Panc1 (cell line): Measurements from ENCODE around the gene PML. TPM values are rescaled to one million over a fixed set of nuclear protein-coding genes. Genes with fewer than 3 reads are reported as not detected.

Experiments
- ATAC-seq: fragments of 200-7000 bp; cut with Tn5 transposase; 2 replicates; pipeline ENCODE4 v1.9.1; 2020; ENCODE audit warnings: mild to moderate bottlenecking, moderate library complexity
- BruUV-seq: library from RNA; stranded (reverse); fragments of 400-500 nt; replicated peaks from 2 replicates; lab custom pipeline; 2021; lab: Mats Ljungman, UMichigan
- CTCF ChIA-PET: fragments of 300-600 bp; sonication (Branson Sonifier 250); formaldehyde crosslinking; loops from one replicate; lab custom pipeline; 2022; ENCODE audit warnings: antibody characterized with exemption; lab: Charles Lee
- POLR2A ChIA-PET: fragments of 300-600 bp; sonication (Branson Sonifier 250); formaldehyde crosslinking; loops from one replicate; lab custom pipeline; 2022; ENCODE audit warnings: antibody characterized with exemption; lab: Charles Lee
- DNase-seq: peaks from one replicate; pipeline ENCODE4 v3.0.0-alpha.2; 2010; ENCODE audit warnings: low read depth, low spot score
- H3K27ac ChIP-seq: 2 replicates; pipeline ENCODE4 v1.5.1; 2011; ENCODE audit warnings: mild to moderate bottlenecking, low read length, inconsistent platforms
- H3K27me3 ChIP-seq: fragments of 200-500 bp; sonication (Bioruptor generic); 2 replicates; pipeline ENCODE4 v1.6.0; 2014; ENCODE audit warnings: low read length, inconsistent platforms; ENCODE audit not compliant: control insufficient read depth, insufficient read depth
- H3K36me3 ChIP-seq: fragments of 200-500 bp; sonication (Bioruptor generic); 2 replicates; pipeline ENCODE4 v1.5.1; 2014; ENCODE audit warnings: inconsistent platforms, mild to moderate bottlenecking, low read length, moderate library complexity; ENCODE audit not compliant: control insufficient read depth, insufficient read depth
- H3K4me1 ChIP-seq: 2 replicates; pipeline ENCODE4 v1.5.1; 2011; ENCODE audit warnings: inconsistent platforms, mild to moderate bottlenecking, low read length, moderate library complexity; ENCODE audit not compliant: control insufficient read depth, insufficient read depth
- H3K4me3 ChIP-seq, 2 experiments: 2 replicates each; pipeline ENCODE4 v1.5.1; 2011 to 2012; ENCODE audit warnings: low read depth in 2 of 2, low read length in 2 of 2, mild to moderate bottlenecking in 2 of 2, inconsistent platforms in 1 of 2, moderate library complexity in 1 of 2
- H3K9me3 ChIP-seq: fragments of 200-500 bp; sonication (Bioruptor generic); 2 replicates; pipeline ENCODE4 v1.5.1; 2014; ENCODE audit warnings: low read depth, mild to moderate bottlenecking, inconsistent platforms, low read length, moderate library complexity; ENCODE audit not compliant: control insufficient read depth, insufficient read depth
- CTCF ChIP-seq: fragments of 450-650 bp; IDR thresholded peaks from 2 replicates; pipeline ENCODE4 v1.5.1; 2017; ENCODE audit warnings: mild to moderate bottlenecking
- POLR2AphosphoS5 ChIP-seq: IDR thresholded peaks from 2 replicates; pipeline ENCODE4 v1.6.1; 2012; ENCODE audit warnings: mild to moderate bottlenecking, low read depth, low read length, moderate library complexity
- REST ChIP-seq, 2 experiments: IDR thresholded peaks; 2 replicates each; pipeline ENCODE4 v1.6.1; 2011 to 2012; ENCODE audit warnings: low read depth in 2 of 2, control low read depth in 1 of 2, low read length in 1 of 2, mild to moderate bottlenecking in 1 of 2, moderate library complexity in 1 of 2; ENCODE audit not compliant: insufficient read depth in 1 of 2
- SIN3A ChIP-seq: IDR thresholded peaks from 2 replicates; pipeline ENCODE4 v1.6.1; 2012; ENCODE audit warnings: low read depth, mild to moderate bottlenecking, low read length, moderate library complexity, borderline replicate concordance; ENCODE audit not compliant: insufficient read depth
- TCF7L2 ChIP-seq: IDR thresholded peaks from 2 replicates; pipeline ENCODE4 v1.6.1; 2011; ENCODE audit warnings: mild to moderate bottlenecking, low read depth, low read length, inconsistent platforms
- in situ Hi-C: cut with HindIII; loops from 2 replicates; pipeline ENCODE4 v1.10.0; 2016; ENCODE audit warnings: low sequenced_read_pairs, low pct_unique_long_range_greater_than_20kb
- intact Hi-C: fragments of 100-400 bp; cut with micrococcal nuclease; formaldehyde crosslinking; loops from one replicate; pipeline ENCODE4 v1.10.0; 2022; ENCODE audit not compliant: unreplicated experiment
- total RNA-seq: library from RNA; stranded (reverse); gene quantifications from one replicate; pipeline ENCODE4 v1.2.1, GENCODE V29; 2021; ENCODE audit not compliant: unreplicated experiment

The PML gene
- total RNA-seq, 1 experiment from 2014 or later: 52.2 TPM

- H3K4me1 ChIP-seq: peaks cover 13% of the 10 kb centered on the region; the same call in 1 of the 2 replicates
- no peak overlapping the region for H3K27ac ChIP-seq
- ATAC-seq (no peak), DNase-seq (no peak)
- CTCF ChIA-PET: interaction anchor here (0.6 to 1.2 kb wide), 2 partner anchors 11 to 65 kb away, joined by 3 to 6 read pairs; no protein-coding TSS in a partner anchor
- no peaks in the 10 kb centered on the region for H3K27me3 ChIP-seq
- H3K4me3 ChIP-seq: no peak overlapping the region
- TF ChIP-seq CTCF (no peak), POLR2AphosphoS5 (no peak), SIN3A (no peak), TCF7L2 (no peak), REST (IDR thresholded peaks at IDR 0.05; ENCODE audit: insufficient read depth in 1 of 2, low read depth in 2 of 2, low read length in 1 of 2) (no peak)
- no peaks in the 10 kb centered on the region for H3K36me3 ChIP-seq
- intact Hi-C loops (no loop called here), in situ Hi-C loops (no loop called here)
- POLR2A ChIA-PET: interaction anchor here (0.7 kb wide), 1 partner anchor 62 kb away, joined by 3 read pairs; no protein-coding TSS in a partner anchor
- BruUV-seq: no TSS peak
- no peaks in the 10 kb centered on the region for H3K9me3 ChIP-seq
These were observed 10.7 kb upstream of the PML start for GRCh38 chr15:73983773-73984172.

GRCh38 chr15:73984208-73984979 is 10.1 kb upstream of the PML start:
- ChIA-PET POLR2A (no interaction called here), CTCF (no interaction called here)
- BruUV-seq: no TSS peak
- H3K4me3 ChIP-seq: no peak overlapping the region
- H3K27me3 ChIP-seq: no peaks in the 10 kb centered on the region
- H3K36me3 ChIP-seq: no peaks in the 10 kb centered on the region
- no peak for TF ChIP-seq CTCF
- intact Hi-C loops (no loop called here), in situ Hi-C loops (no loop called here)
- DNase-seq: no peak
- H3K27ac ChIP-seq: no peak overlapping the region
- H3K9me3 ChIP-seq: no peaks in the 10 kb centered on the region
- peaks cover 13% of the 10 kb centered on the region; the same call in 1 of the 2 replicates for H3K4me1 ChIP-seq
- ATAC-seq: no peak
